ENCODE results near the gene UPK3A.
"Not testable (repeated sequence)": the region's sequence is repeated elsewhere in the genome, so short reads cannot be mapped to it uniquely, and the experiment has no call there.

The UPK3A gene

GRCh38 chr22:45240810-45241631 lies 43.7 kb upstream of the UPK3A start, which contains the start of gene KIAA0930:
Gene KIAA0930 (minus strand): TSS chr22:45240894. CDS start chr22:45240703, 191 bp downstream.
- Histone ChIP-seq H4K20me1 (peaks cover 44% of the 10 kb centered on the region), H3K4me2 (peak within 1 kb of the TSS; percentile 96), H3K27ac (peak within 1 kb of the TSS; percentile 80), H3K27me3 (no peaks in the 10 kb centered on the region), H3K4me1 (peaks cover 58% of the 10 kb centered on the region), H3K4me3 (peak within 1 kb of the TSS; percentile 89), H3K36me3 (peaks cover 20% of the 10 kb centered on the region), H3K9ac (peak within 1 kb of the TSS; percentile 86), H3K9me3 (no peaks in the 10 kb centered on the region)
- TF ChIP-seq Cebpa-rat (IDR thresholded peaks at IDR 0.05) = no peak

GRCh38 chr22:45242778-45243191 lies 42.0 kb upstream of the UPK3A start:
- peaks cover 52% of the 10 kb centered on the region for H3K4me1 ChIP-seq
- no peaks in the 10 kb centered on the region for H3K9me3 ChIP-seq
- no peak overlapping the region for H3K4me2 ChIP-seq
- peaks cover 27% of the 10 kb centered on the region for H4K20me1 ChIP-seq
- H3K4me3 ChIP-seq = no peak overlapping the region
- H3K27me3 ChIP-seq = no peaks in the 10 kb centered on the region
- no peak for TF ChIP-seq Cebpa-rat (IDR thresholded peaks at IDR 0.05)
- peaks cover 12% of the 10 kb centered on the region for H3K36me3 ChIP-seq
- H3K27ac ChIP-seq = peak overlapping the region; percentile 30; the same call in 1 of the 2 replicates
- no peak overlapping the region for H3K9ac ChIP-seq

- H3K36me3 ChIP-seq = no peaks in the 10 kb centered on the region
- no peaks in the 10 kb centered on the region for H3K9me3 ChIP-seq
- TF ChIP-seq Cebpa-rat (IDR thresholded peaks at IDR 0.05) = no peak
- H3K27me3 ChIP-seq = no peaks in the 10 kb centered on the region
- H3K4me1 ChIP-seq = peaks cover 37% of the 10 kb centered on the region
- no peak overlapping the region for H3K9ac ChIP-seq
- H4K20me1 ChIP-seq = peaks cover 5% of the 10 kb centered on the region
- no peak overlapping the region for H3K4me3 ChIP-seq
- no peak overlapping the region for H3K4me2 ChIP-seq
- no peak overlapping the region for H3K27ac ChIP-seq
Observed at GRCh38 chr22:45244916-45245315, 39.8 kb upstream of the UPK3A start.

GRCh38 chr22:45246060-45246985 lies 38.4 kb upstream of the UPK3A start:
- Histone ChIP-seq H4K20me1 (no peaks in the 10 kb centered on the region), H3K9ac (no peak overlapping the region), H3K27ac (no peak overlapping the region), H3K4me2 (peak overlapping the region; percentile 16; the same call in 1 of the 2 replicates), H3K4me3 (no peak overlapping the region), H3K9me3 (no peaks in the 10 kb centered on the region), H3K4me1 (peaks cover 39% of the 10 kb centered on the region), H3K36me3 (no peaks in the 10 kb centered on the region), H3K27me3 (no peaks in the 10 kb centered on the region)
- no peak for TF ChIP-seq Cebpa-rat (IDR thresholded peaks at IDR 0.05)

- H3K9me3 ChIP-seq = no peaks in the 10 kb centered on the region
- H3K4me2 ChIP-seq = no peak overlapping the region
- H3K9ac ChIP-seq = no peak overlapping the region
- no peak overlapping the region for H3K27ac ChIP-seq
- H4K20me1 ChIP-seq = no peaks in the 10 kb centered on the region
- peaks cover 24% of the 10 kb centered on the region for H3K4me1 ChIP-seq
- no peaks in the 10 kb centered on the region for H3K36me3 ChIP-seq
- TF ChIP-seq Cebpa-rat (IDR thresholded peaks at IDR 0.05) = no peak
- no peaks in the 10 kb centered on the region for H3K27me3 ChIP-seq
- no peak overlapping the region for H3K4me3 ChIP-seq
Observed at GRCh38 chr22:45248832-45249561, 35.8 kb upstream of the UPK3A start.

- H3K4me1 ChIP-seq = peaks cover 16% of the 10 kb centered on the region
- H4K20me1 ChIP-seq = no peaks in the 10 kb centered on the region
- H3K36me3 ChIP-seq = no peaks in the 10 kb centered on the region
- no peak for TF ChIP-seq Cebpa-rat (IDR thresholded peaks at IDR 0.05)
- H3K4me2 ChIP-seq = no peak overlapping the region
- no peaks in the 10 kb centered on the region for H3K27me3 ChIP-seq
- no peak overlapping the region for H3K4me3 ChIP-seq
- no peak overlapping the region for H3K9ac ChIP-seq
- no peak overlapping the region for H3K27ac ChIP-seq
- no peaks in the 10 kb centered on the region for H3K9me3 ChIP-seq
Observed at GRCh38 chr22:45251825-45252224, 32.9 kb upstream of the UPK3A start.

- peaks cover 12% of the 10 kb centered on the region for H3K4me1 ChIP-seq
- H3K4me3 ChIP-seq = no peak overlapping the region
- no peak overlapping the region for H3K4me2 ChIP-seq
- H3K27ac ChIP-seq = no peak overlapping the region
- H3K27me3 ChIP-seq = no peaks in the 10 kb centered on the region
- no peaks in the 10 kb centered on the region for H3K36me3 ChIP-seq
- no peak for TF ChIP-seq Cebpa-rat (IDR thresholded peaks at IDR 0.05)
- no peaks in the 10 kb centered on the region for H4K20me1 ChIP-seq
- no peak overlapping the region for H3K9ac ChIP-seq
- no peaks in the 10 kb centered on the region for H3K9me3 ChIP-seq
Observed at GRCh38 chr22:45253039-45253641, 31.6 kb upstream of the UPK3A start.

GRCh38 chr22:45254388-45254787 lies 30.4 kb upstream of the UPK3A start:
- TF ChIP-seq Cebpa-rat (IDR thresholded peaks at IDR 0.05) = no peak
- H3K27ac ChIP-seq = no peak overlapping the region
- peaks cover 9% of the 10 kb centered on the region for H3K4me1 ChIP-seq
- no peaks in the 10 kb centered on the region for H4K20me1 ChIP-seq
- H3K4me3 ChIP-seq = no peak overlapping the region
- H3K9me3 ChIP-seq = no peaks in the 10 kb centered on the region
- no peak overlapping the region for H3K4me2 ChIP-seq
- H3K27me3 ChIP-seq = no peaks in the 10 kb centered on the region
- H3K9ac ChIP-seq = no peak overlapping the region
- no peaks in the 10 kb centered on the region for H3K36me3 ChIP-seq

- no peak overlapping the region for H3K4me2 ChIP-seq
Observed at GRCh38 chr22:45254789-45255278, 29.9 kb upstream of the UPK3A start.

GRCh38 chr22:45257941-45258340 lies 26.8 kb upstream of the UPK3A start:
- not testable (repeated sequence) for H3K9me3 ChIP-seq, H3K4me3 ChIP-seq, H4K20me1 ChIP-seq, H3K36me3 ChIP-seq, H3K27ac ChIP-seq, H3K9ac ChIP-seq, H3K4me2 ChIP-seq, H3K27me3 ChIP-seq
- peaks cover 37% of the 10 kb centered on the region for H3K4me1 ChIP-seq

More at GRCh38 chr22:45254789-45255278, 29.9 kb upstream of the UPK3A start:
- no peak overlapping the region for H3K9ac ChIP-seq
- no peaks in the 10 kb centered on the region for H3K27me3 ChIP-seq
- no peak overlapping the region for H3K4me3 ChIP-seq
- H3K4me1 ChIP-seq = peaks cover 12% of the 10 kb centered on the region
- H3K27ac ChIP-seq = no peak overlapping the region
- H4K20me1 ChIP-seq = no peaks in the 10 kb centered on the region
- no peaks in the 10 kb centered on the region for H3K36me3 ChIP-seq
- TF ChIP-seq Cebpa-rat (IDR thresholded peaks at IDR 0.05) = no peak
- H3K9me3 ChIP-seq = no peaks in the 10 kb centered on the region
